Frontal cortex (tissue), 4 donors: ENCODE data around the gene GRM4. TPM values are rescaled to one million over a fixed set of nuclear protein-coding genes. Genes with fewer than 3 reads are reported as not detected.
"Not testable (repeated sequence)": the region's sequence is repeated elsewhere in the genome, so short reads cannot be mapped to it uniquely, and the experiment has no call there.

Experiments used
- DNase-seq, 2 donors: peaks; one replicate each; pipeline ENCODE4 v3.0.0; 2012; ENCODE audit warnings: low spot score in 2 of 2
- FAIRE-seq: peaks from 2 replicates; lab custom pipeline; 2012; peaks lifted over from hg19 to GRCh38; lab: Jason Lieb, UNC
- total RNA-seq: library from RNA; depleted of rRNA; stranded (reverse); fragments of >200 nt; gene quantifications from one replicate; pipeline ENCODE4 v1.2.3, GENCODE V29; 2014
- donor health status: control.
- donor health status: control.
- donor health status: control.

The GRM4 gene
- total RNA-seq, 1 donor from 2014 or later, result 3.7 TPM

GRCh38 chr6:34016573-34016972, 129.3 kb downstream of the GRM4 start:
- DNase-seq, FAIRE-seq: not testable (repeated sequence)

- DNase-seq, result no peak
- FAIRE-seq, result no peak
Observed at GRCh38 chr6:34015586-34015985, 130.3 kb downstream of the GRM4 start.

DNA sequence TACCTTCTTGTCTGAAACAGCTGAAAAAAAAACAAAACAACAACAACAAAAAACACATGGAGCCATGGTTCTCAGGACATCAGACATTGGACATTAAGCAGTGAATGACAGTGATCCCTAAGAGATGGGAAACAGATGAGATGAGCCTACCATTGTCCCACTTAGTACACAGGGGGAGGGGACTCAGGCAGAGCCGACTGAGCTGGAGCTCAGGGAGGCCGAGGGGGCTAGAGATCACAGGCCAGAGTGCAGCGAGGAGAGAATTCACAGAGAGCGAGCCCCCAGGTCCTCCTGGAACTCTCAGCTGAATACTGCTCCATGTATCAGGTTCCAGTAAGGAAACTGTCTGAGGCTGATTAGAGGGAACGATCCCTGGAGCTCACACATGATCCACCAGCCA, 134.6 kb downstream of the GRM4 start:
- DNase-seq (no peak), FAIRE-seq (no peak)

DNA sequence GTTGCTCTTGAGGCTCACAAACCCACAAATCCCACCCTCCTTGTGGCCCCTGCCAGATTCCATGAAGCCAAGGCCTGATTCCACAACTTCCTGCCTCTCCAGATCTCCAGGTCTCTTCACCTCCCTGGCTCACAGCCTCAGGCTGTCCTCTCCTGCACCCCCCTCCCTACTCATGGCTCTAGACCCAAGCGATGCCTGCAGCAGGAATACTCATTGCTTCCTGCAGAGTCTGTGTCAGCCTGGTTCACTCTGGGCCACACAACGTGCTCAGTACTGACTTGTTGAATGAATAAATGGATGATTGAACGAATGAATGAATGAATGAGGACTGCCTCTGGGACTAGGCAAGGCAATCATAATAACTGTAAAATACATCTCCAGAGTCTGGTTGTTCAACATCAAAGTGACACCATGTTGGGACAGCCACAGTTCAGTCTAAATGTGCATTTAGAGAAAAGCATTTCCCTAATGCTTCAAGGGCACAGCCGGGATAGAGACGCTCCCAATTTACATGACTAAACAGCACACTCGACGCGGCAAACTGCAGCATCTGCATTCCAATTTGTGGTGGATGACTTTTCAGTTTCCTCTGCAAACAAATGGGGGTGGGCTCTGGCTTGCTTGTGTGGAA, 139.9 kb downstream of the GRM4 start:
- no peak for DNase-seq
- FAIRE-seq, result no peak

GRCh38 chr6:34004706-34005105, 141.2 kb downstream of the GRM4 start:
- no peak for DNase-seq
- no peak for FAIRE-seq

DNA sequence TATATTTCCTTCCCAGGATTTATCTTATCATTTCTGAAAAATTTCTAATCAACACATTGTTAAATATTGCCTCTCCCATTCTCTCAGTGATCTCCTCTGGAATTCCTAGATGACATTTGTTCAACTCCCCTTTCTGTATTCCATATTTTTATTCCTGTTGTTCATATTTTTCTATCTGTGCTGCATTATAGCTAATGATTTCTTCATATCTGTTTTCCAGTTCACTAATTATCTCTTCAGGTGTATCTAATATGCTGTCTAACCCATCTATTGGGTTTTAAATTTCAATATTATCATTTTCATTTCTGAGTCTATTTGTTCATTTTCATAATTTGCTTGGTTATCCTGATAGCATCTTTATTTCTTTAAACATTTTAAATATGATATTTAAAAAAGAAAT, 141.9 kb downstream of the GRM4 start:
- no peak for FAIRE-seq
- no peak for DNase-seq

DNA sequence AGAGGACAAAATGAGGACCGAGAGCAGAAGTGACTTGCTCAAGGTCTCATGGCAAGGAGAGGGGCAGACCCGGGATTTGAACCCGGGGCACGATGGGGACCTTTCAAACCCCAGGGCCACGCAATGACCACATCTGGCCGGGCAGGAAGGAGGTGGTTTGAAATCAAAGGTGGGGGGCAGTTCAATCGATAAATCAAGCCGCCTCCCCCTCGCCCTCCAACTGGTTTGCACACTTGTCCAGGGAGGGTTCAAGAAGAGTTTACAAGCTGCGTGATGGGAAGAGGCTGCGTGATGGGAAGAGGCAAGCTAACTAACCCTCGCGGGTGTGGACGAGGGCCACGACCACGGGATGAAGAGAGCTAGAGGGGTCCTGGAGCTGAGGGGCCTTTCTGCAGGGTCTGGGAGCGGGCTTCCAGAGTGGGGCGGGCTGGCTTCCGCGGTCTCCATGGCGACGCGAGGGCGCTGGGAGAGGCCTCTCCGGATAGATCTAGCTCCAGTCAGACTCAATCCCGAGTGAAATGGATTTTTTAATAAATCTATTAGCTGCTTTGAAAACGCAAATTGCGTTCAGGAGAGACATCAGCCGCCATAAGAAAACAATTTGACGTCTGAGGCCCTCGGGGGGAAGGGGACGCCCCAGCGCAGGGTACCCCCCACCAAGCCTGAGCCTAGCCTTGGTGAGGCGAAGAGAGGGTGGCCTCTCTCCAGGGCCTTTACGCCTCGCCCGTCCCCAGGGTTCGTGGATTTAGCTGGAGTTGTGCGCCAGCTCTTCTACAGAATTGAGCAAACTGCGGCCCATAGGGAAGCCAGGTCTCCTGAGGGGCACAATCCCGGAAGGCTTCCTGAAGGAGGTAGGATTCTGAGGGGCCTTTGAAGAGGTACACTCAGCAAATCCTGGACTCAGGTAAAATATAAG, 143.9 kb downstream of the GRM4 start:
- DNase-seq (no peak), FAIRE-seq (no peak)

GRCh38 chr6:34000281-34000680, 145.6 kb downstream of the GRM4 start:
- no peak for FAIRE-seq
- DNase-seq, result no peak

DNA sequence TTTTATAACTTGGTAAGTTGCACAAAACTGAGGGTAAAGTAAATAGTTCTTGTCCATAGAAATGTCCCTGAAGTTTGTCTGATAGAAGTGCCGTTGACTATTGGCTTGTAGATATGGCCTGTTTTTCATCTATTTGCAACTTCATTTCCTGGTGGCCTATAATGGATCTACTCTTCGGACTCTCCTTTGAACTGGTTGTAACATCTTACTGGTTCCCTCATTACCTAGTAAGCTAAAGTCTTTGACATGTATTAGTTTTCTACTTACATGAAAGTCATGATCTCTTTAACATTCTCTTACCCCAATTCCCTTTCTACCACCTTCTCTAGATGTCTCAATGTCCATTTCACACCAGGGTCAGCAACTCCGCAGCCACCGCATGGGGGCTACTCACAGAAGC, 146.3 kb downstream of the GRM4 start:
- DNase-seq, result no peak

DNA sequence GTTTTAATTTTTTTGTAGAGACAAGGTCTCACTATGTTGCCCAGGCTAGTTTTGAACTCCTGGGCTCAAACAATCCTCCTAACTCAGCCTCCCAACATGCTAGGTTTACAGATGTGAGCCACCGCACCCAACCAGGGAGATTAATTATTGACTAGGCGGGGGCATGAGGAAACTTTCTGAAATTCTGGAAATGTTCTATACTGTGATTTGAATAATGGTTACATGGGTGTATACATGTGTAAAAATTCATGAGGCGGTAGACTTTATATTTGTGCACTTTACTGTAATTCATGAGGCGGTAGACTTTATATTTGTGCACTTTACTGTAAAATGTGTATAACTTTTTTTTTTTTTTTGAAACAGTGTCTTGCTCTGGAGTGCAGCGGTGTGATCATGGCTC, 147.2 kb downstream of the GRM4 start:
- DNase-seq (no peak), FAIRE-seq (no peak)

More for the DNA sequence above, 146.3 kb downstream of the GRM4 start:
- no peak for FAIRE-seq

DNA sequence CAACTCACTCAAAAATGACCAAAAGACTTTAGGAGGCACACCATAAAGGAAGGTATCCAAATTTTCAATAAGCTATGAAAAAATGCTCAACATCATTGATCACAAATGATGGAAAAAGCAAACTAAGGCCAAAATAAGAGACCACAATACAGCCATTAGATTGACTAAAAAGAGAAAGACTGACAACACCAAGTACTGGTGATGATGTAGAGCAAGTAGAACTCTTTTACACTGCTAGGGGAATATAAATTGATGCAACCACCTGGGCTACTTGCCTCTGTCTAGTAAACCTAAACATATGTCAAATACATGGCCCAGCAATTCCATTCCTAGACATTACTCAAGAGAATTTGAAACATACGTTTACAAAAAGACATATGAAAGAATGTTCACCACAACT, 148.6 kb downstream of the GRM4 start:
- no peak for DNase-seq
- FAIRE-seq, result no peak

GRCh38 chr6:33996120-33996475, 149.8 kb downstream of the GRM4 start:
- DNase-seq (no peak), FAIRE-seq (no peak)

DNA sequence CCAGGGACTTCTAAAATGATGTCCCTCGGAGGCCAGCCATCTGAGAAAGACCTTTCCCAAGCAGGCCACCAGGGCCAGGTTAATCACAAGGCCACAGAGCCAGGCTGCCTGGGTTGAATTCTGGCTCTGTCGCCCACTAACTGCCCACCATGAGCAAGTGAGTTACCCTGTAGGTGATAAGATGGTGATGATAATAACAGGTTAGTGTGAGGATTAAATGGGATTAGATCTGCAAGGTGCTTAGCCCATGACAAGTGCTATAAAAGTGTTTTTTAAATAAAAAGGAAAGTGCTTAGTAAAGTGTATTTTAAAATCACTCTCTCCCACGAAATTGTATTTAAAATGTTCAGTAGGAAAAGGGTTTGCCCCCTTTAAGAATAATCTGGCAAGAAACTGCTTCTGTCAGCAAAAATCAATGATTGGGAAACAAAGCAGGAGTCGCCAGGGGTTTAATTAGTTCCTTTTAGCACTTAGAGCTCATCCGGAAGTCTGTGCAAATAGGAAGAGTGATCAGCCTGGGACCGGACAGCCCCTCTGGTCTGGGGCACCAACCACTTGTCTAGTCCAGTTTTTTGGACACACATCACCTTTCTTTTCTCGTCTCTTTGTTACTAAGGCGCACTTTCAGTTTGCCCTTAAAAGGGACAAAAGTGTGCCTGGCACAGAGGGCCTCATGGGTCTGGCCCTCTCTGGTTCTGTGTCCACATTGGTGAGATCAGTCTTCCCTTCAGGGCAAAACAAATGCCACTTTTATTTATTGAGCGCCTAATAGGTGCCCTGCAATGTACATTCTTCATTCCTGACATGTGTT, 150.4 kb downstream of the GRM4 start:
- no peak for FAIRE-seq

GRCh38 chr6:33994472-33995308, 151.2 kb downstream of the GRM4 start:
- DNase-seq, result no peak
- FAIRE-seq, result no peak

More for the DNA sequence above, 150.4 kb downstream of the GRM4 start:
- DNase-seq, result no peak

- DNase-seq (no peak), FAIRE-seq (no peak)
Observed at GRCh38 chr6:33993653-33994471, 152.0 kb downstream of the GRM4 start.

- DNase-seq (no peak), FAIRE-seq (no peak)
Observed at GRCh38 chr6:33993091-33993490, 152.8 kb downstream of the GRM4 start.

- no peak for FAIRE-seq
- no peak for DNase-seq
Observed at GRCh38 chr6:33992191-33992590, 153.7 kb downstream of the GRM4 start.

DNA sequence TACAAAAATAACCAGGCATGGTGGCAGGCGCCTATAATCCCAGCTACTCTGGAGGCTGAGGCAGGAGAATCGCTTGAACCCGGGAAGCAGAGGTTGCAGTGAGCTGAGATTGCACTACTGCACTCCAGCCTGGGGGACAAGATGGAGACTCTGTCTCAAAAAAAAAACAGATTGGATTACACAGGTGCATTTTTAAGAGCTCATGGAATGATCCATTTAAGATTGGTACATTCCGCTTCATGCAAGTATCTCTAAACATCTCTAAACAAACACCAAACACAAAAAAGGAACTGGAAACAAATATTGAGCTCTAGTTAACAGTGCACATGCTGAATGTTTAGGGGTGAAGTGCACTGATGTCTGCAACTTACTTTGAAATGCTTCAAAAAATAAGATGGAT, 154.3 kb downstream of the GRM4 start:
- DNase-seq (no peak), FAIRE-seq (no peak)

GRCh38 chr6:33990061-33990541, 155.8 kb downstream of the GRM4 start:
- FAIRE-seq (no peak), DNase-seq (no peak)
